ENCODE measurements around the gene FBXW7. TPM values are rescaled to one million over a fixed set of nuclear protein-coding genes. Genes with fewer than 3 reads are reported as not detected.

The FBXW7 gene
- total RNA-seq, 1 experiment from 2014 or later = 33.5 TPM

GRCh38 chr4:152514356-152514755 is 21.5 kb downstream of the FBXW7 start:
- POLR2A ChIA-PET (ENCODE audit: low non-redundant PET) = no interaction called here
- Histone ChIP-seq H3K4me3 (ENCODE audit: low read depth, low read length, poor library complexity, severe bottlenecking) (no peak overlapping the region), H3K9me3 (ENCODE audit: low read depth, low read length, poor library complexity, severe bottlenecking) (no peaks in the 10 kb centered on the region), H3K27ac (ENCODE audit: low read depth, low read length, poor library complexity, severe bottlenecking) (no peak overlapping the region), H3K27me3 (replicated peaks; ENCODE audit: insufficient read depth, low read depth, low read length, poor library complexity) (no peaks in the 10 kb centered on the region), H3K36me3 (ENCODE audit: insufficient read depth, low read length, poor library complexity, severe bottlenecking) (no peaks in the 10 kb centered on the region), H3K4me1 (ENCODE audit: insufficient read depth, low read length, poor library complexity, severe bottlenecking) (peaks cover 27% of the 10 kb centered on the region)
- no peak for DNase-seq (ENCODE audit: low spot score)
- intact Hi-C loops (cut with micrococcal nuclease; ENCODE audit: unreplicated experiment) = no loop called here
- CTCF ChIA-PET = interaction anchor here (1.3 kb wide), 1 partner anchor 13 kb away, joined by 4 read pairs; no protein-coding TSS in a partner anchor
- TF ChIP-seq CTCF (conservative IDR thresholded peaks at IDR 0.05; ENCODE audit: low read depth, low read length) (no peak), EZH2 (IDR thresholded peaks at IDR 0.05; ENCODE audit: borderline replicate concordance, low read depth, low read length, poor library complexity, severe bottlenecking) (no peak)
- BruUV-seq (replicated peaks) = no TSS peak

GRCh38 chr4:152513078-152513477 is 22.8 kb downstream of the FBXW7 start:
- TF ChIP-seq EZH2 (IDR thresholded peaks at IDR 0.05; ENCODE audit: borderline replicate concordance, low read depth, low read length, poor library complexity, severe bottlenecking) (no peak), CTCF (conservative IDR thresholded peaks at IDR 0.05; ENCODE audit: low read depth, low read length) (no peak)
- POLR2A ChIA-PET (ENCODE audit: low non-redundant PET) = no interaction called here
- H3K27me3 ChIP-seq (replicated peaks; ENCODE audit: insufficient read depth, low read depth, low read length, poor library complexity) = no peaks in the 10 kb centered on the region
- BruUV-seq (replicated peaks) = no TSS peak
- H3K36me3 ChIP-seq (ENCODE audit: insufficient read depth, low read length, poor library complexity, severe bottlenecking) = no peaks in the 10 kb centered on the region
- H3K9me3 ChIP-seq (ENCODE audit: low read depth, low read length, poor library complexity, severe bottlenecking) = no peaks in the 10 kb centered on the region
- peaks cover 27% of the 10 kb centered on the region for H3K4me1 ChIP-seq (ENCODE audit: insufficient read depth, low read length, poor library complexity, severe bottlenecking)
- no peak overlapping the region for H3K4me3 ChIP-seq (ENCODE audit: low read depth, low read length, poor library complexity, severe bottlenecking)
- DNase-seq (ENCODE audit: low spot score) = no peak
- intact Hi-C loops (cut with micrococcal nuclease; ENCODE audit: unreplicated experiment) = no loop called here
- no peak overlapping the region for H3K27ac ChIP-seq (ENCODE audit: low read depth, low read length, poor library complexity, severe bottlenecking)
- CTCF ChIA-PET = no interaction called here

GRCh38 chr4:152512483-152512882 is 23.4 kb downstream of the FBXW7 start:
- Histone ChIP-seq H3K4me3 (ENCODE audit: low read depth, low read length, poor library complexity, severe bottlenecking) (no peak overlapping the region), H3K36me3 (ENCODE audit: insufficient read depth, low read length, poor library complexity, severe bottlenecking) (no peaks in the 10 kb centered on the region), H3K27ac (ENCODE audit: low read depth, low read length, poor library complexity, severe bottlenecking) (no peak overlapping the region), H3K27me3 (replicated peaks; ENCODE audit: insufficient read depth, low read depth, low read length, poor library complexity) (no peaks in the 10 kb centered on the region), H3K9me3 (ENCODE audit: low read depth, low read length, poor library complexity, severe bottlenecking) (no peaks in the 10 kb centered on the region), H3K4me1 (ENCODE audit: insufficient read depth, low read length, poor library complexity, severe bottlenecking) (peaks cover 27% of the 10 kb centered on the region)
- ChIA-PET CTCF (no interaction called here), POLR2A (ENCODE audit: low non-redundant PET) (no interaction called here)
- TF ChIP-seq EZH2 (IDR thresholded peaks at IDR 0.05; ENCODE audit: borderline replicate concordance, low read depth, low read length, poor library complexity, severe bottlenecking) (no peak), CTCF (conservative IDR thresholded peaks at IDR 0.05; ENCODE audit: low read depth, low read length) (no peak)
- DNase-seq (ENCODE audit: low spot score) = no peak
- intact Hi-C loops (cut with micrococcal nuclease; ENCODE audit: unreplicated experiment) = no loop called here
- no TSS peak for BruUV-seq (replicated peaks)
